Measurements from ENCODE around the gene TUNAR. TPM values are rescaled to one million over a fixed set of nuclear protein-coding genes. Genes with fewer than 3 reads are reported as not detected.

Gene TUNAR
- total RNA-seq, 1 donor from 2014 or later = 0.06 TPM

- H3K4me3 ChIP-seq (ENCODE audit: low read depth, low read length) = no peak overlapping the region
- DNase-seq (ENCODE audit: low read depth) = no peak
- no peak for TF ChIP-seq CTCF (conservative IDR thresholded peaks at IDR 0.05; ENCODE audit: low read depth, low read length)
Measured at GRCh38 chr14:95922080-95922479, 45.4 kb downstream of the TUNAR start.

- DNase-seq (ENCODE audit: low read depth) = no peak
- no peak overlapping the region for H3K4me3 ChIP-seq (ENCODE audit: low read depth, low read length)
- no peak for TF ChIP-seq CTCF (conservative IDR thresholded peaks at IDR 0.05; ENCODE audit: low read depth, low read length)
Measured at GRCh38 chr14:95928751-95929150, 52.1 kb downstream of the TUNAR start.

GRCh38 chr14:95931384-95931783 lies 54.8 kb downstream of the TUNAR start:
- no peak for DNase-seq (ENCODE audit: low read depth)
- no peak for TF ChIP-seq CTCF (conservative IDR thresholded peaks at IDR 0.05; ENCODE audit: low read depth, low read length)
- no peak overlapping the region for H3K4me3 ChIP-seq (ENCODE audit: low read depth, low read length)

GRCh38 chr14:95935228-95935822 lies 58.7 kb downstream of the TUNAR start:
- no peak overlapping the region for H3K4me3 ChIP-seq (ENCODE audit: low read depth, low read length)
- TF ChIP-seq CTCF (conservative IDR thresholded peaks at IDR 0.05; ENCODE audit: low read depth, low read length) = no peak
- DNase-seq (ENCODE audit: low read depth) = no peak

- no peak for TF ChIP-seq CTCF (conservative IDR thresholded peaks at IDR 0.05; ENCODE audit: low read depth, low read length)
Measured at GRCh38 chr14:95936041-95936440, 59.4 kb downstream of the TUNAR start.

GRCh38 chr14:95939335-95939734 lies 62.7 kb downstream of the TUNAR start:
- no peak for TF ChIP-seq CTCF (conservative IDR thresholded peaks at IDR 0.05; ENCODE audit: low read depth, low read length)

More at GRCh38 chr14:95936041-95936440, 59.4 kb downstream of the TUNAR start:
- no peak overlapping the region for H3K4me3 ChIP-seq (ENCODE audit: low read depth, low read length)
- DNase-seq (ENCODE audit: low read depth) = no peak

GRCh38 chr14:95941897-95942296 lies 65.3 kb downstream of the TUNAR start:
- no peak overlapping the region for H3K4me3 ChIP-seq (ENCODE audit: low read depth, low read length)
- no peak for TF ChIP-seq CTCF (conservative IDR thresholded peaks at IDR 0.05; ENCODE audit: low read depth, low read length)
- DNase-seq (ENCODE audit: low read depth) = no peak

More at GRCh38 chr14:95939335-95939734, 62.7 kb downstream of the TUNAR start:
- DNase-seq (ENCODE audit: low read depth) = no peak
- no peak overlapping the region for H3K4me3 ChIP-seq (ENCODE audit: low read depth, low read length)
